SIG-M5 (cell line): ENCODE measurements around the gene ATXN1.

Experiments used
- DNase-seq: peaks from one replicate; lab custom pipeline; 2025; lab: John Stamatoyannopoulos, UW

The ATXN1 gene

GRCh38 chr6:16438718-16439591 lies 322.3 kb downstream of the ATXN1 start:
- DNase-seq: no peak

- no peak for DNase-seq
These were observed 323.3 kb downstream of the ATXN1 start for GRCh38 chr6:16437984-16438383.

- DNase-seq: no peak
These were observed 324.2 kb downstream of the ATXN1 start for GRCh38 chr6:16437095-16437494.

GRCh38 chr6:16436550-16436949 lies 324.7 kb downstream of the ATXN1 start:
- no peak for DNase-seq

GRCh38 chr6:16434885-16435284 lies 326.4 kb downstream of the ATXN1 start:
- no peak for DNase-seq

- no peak for DNase-seq
These were observed 327.8 kb downstream of the ATXN1 start for GRCh38 chr6:16433338-16433890.

- DNase-seq: no peak
These were observed 328.9 kb downstream of the ATXN1 start for GRCh38 chr6:16432075-16433032.

GRCh38 chr6:16431106-16431505 lies 330.2 kb downstream of the ATXN1 start:
- DNase-seq: no peak

GRCh38 chr6:16430391-16431089 lies 330.7 kb downstream of the ATXN1 start:
- DNase-seq: no peak

GRCh38 chr6:16429669-16430068 lies 331.6 kb downstream of the ATXN1 start:
- DNase-seq: no peak

GRCh38 chr6:16427124-16427523 lies 334.1 kb downstream of the ATXN1 start:
- DNase-seq: no peak

GRCh38 chr6:16425881-16426615 lies 335.2 kb downstream of the ATXN1 start:
- DNase-seq: no peak

GRCh38 chr6:16421462-16421960 lies 339.7 kb downstream of the ATXN1 start:
- DNase-seq: no peak

- DNase-seq: no peak
These were observed 340.4 kb downstream of the ATXN1 start for GRCh38 chr6:16420715-16421461.

- DNase-seq: no peak
These were observed 340.9 kb downstream of the ATXN1 start for GRCh38 chr6:16420337-16420714.

GRCh38 chr6:16419636-16420336 lies 341.5 kb downstream of the ATXN1 start:
- DNase-seq: no peak

GRCh38 chr6:16418151-16418550 lies 343.1 kb downstream of the ATXN1 start:
- no peak for DNase-seq

GRCh38 chr6:16415677-16416076 lies 345.6 kb downstream of the ATXN1 start:
- DNase-seq: no peak

- DNase-seq: no peak
These were observed 347.1 kb downstream of the ATXN1 start for GRCh38 chr6:16414205-16414604.

GRCh38 chr6:16413399-16413798 lies 347.9 kb downstream of the ATXN1 start:
- DNase-seq: no peak
